GM10248 (cell line): ENCODE measurements around the gene KCNJ5.
"Not testable (repeated sequence)": the region's sequence is repeated elsewhere in the genome, so short reads cannot be mapped to it uniquely, and the experiment has no call there.

Experiments
- CTCF ChIA-PET: fragments of 300-600 bp; sonication (Branson Sonifier 250); formaldehyde crosslinking; extraction: SDS; loops from one replicate; lab custom pipeline; 2021; ENCODE audit warnings: antibody characterized with exemption; lab: Yijun Ruan, JAX
- POLR2A ChIA-PET: fragments of 350-650 bp; sonication (Branson Sonifier 250); formaldehyde crosslinking; extraction: SDS; loops from one replicate; lab custom pipeline; 2020; ENCODE audit warnings: antibody characterized with exemption; lab: Yijun Ruan, JAX
- DNase-seq: peaks from one replicate; pipeline ENCODE4 v3.0.0; 2012; ENCODE audit errors: extremely low spot score
- CTCF ChIP-seq: IDR thresholded peaks from 2 replicates; pipeline ENCODE4 v1.5.1; 2012; ENCODE audit warnings: mild to moderate bottlenecking, low read depth; ENCODE audit errors: extremely low read depth, missing control alignments, control extremely low read depth

KCNJ5 gene

GRCh38 chr11:128916037-128916572 is 24.9 kb downstream of the KCNJ5 start:
- no peak for DNase-seq
- no peak for TF ChIP-seq CTCF
- ChIA-PET CTCF (interaction anchor here (0.7 to 2.1 kb wide), 2 partner anchors 10 to 13 kb away, joined by 3 to 6 read pairs; no protein-coding TSS in a partner anchor), POLR2A (no interaction called here)

- TF ChIP-seq CTCF, result no peak
- DNase-seq, result no peak
- CTCF ChIA-PET, result interaction anchor here (0.7 to 2.1 kb wide), 2 partner anchors 11 to 12 kb away, joined by 3 to 6 read pairs; no protein-coding TSS in a partner anchor
- POLR2A ChIA-PET, result no interaction called here
Observed at GRCh38 chr11:128916681-128917080, 25.5 kb downstream of the KCNJ5 start.

- TF ChIP-seq CTCF, result no peak
- ChIA-PET POLR2A (no interaction called here), CTCF (interaction anchor here (2.1 kb wide), 1 partner anchor 12 kb away, joined by 6 read pairs; no protein-coding TSS in a partner anchor)
- DNase-seq, result no peak
Observed at GRCh38 chr11:128917144-128917724, 26.1 kb downstream of the KCNJ5 start.

- no peak for TF ChIP-seq CTCF
- ChIA-PET CTCF (interaction anchor here (1.0 to 1.4 kb wide), 6 partner anchors 9 to 37 kb away, joined by 3 to 6 read pairs (median 4); no protein-coding TSS in a partner anchor), POLR2A (no interaction called here)
- no peak for DNase-seq
Observed at GRCh38 chr11:128919216-128919615, 28.1 kb downstream of the KCNJ5 start.

- POLR2A ChIA-PET, DNase-seq: not testable (repeated sequence)
- CTCF ChIA-PET, result interaction anchor here (0.6 to 1.4 kb wide), 6 partner anchors 8 to 37 kb away, joined by 3 to 6 read pairs (median 4); no protein-coding TSS in a partner anchor
Observed at GRCh38 chr11:128919635-128920034, 28.5 kb downstream of the KCNJ5 start.

- DNase-seq, result no peak
- ChIA-PET CTCF (interaction anchor here (0.9 to 1.4 kb wide), 2 partner anchors 28 to 198 kb away, joined by 3 to 5 read pairs; no protein-coding TSS in a partner anchor), POLR2A (no interaction called here)
- TF ChIP-seq CTCF, result no peak
Observed at GRCh38 chr11:128920666-128921065, 29.5 kb downstream of the KCNJ5 start.

GRCh38 chr11:128921793-128922192 is 30.6 kb downstream of the KCNJ5 start:
- POLR2A ChIA-PET, result no interaction called here
- DNase-seq, result no peak
- no peak for TF ChIP-seq CTCF
- CTCF ChIA-PET, result interaction anchor here (1.6 kb wide), 1 partner anchor 37 kb away, joined by 5 read pairs; no protein-coding TSS in a partner anchor
